ENCODE data around the gene BOK.

DNA sequence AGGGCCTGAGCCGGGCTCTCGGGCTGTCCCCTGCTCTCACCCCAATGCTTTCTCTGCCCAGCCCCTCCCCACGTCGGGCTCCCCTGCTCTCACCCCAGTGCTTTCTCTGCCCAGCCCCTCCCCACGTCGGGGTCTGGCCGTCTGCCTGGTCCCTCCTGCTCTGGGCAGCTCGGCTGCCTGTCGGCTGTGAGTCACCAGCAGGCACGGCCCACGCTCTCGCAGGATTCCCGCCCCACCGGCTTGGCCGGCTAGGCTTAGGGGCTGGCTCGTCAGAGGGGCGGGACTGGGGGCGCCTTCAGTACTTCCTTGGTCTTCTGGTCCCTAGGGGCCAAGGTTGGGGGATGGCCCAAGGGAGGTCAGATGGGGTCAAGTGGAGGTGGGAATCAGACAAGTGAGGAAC lies 3.3 kb downstream of the BOK start:
- TF ChIP-seq CTBP1 (IDR thresholded peaks at IDR 0.05; ENCODE audit: borderline replicate concordance) (no peak), L3MBTL2 (conservative IDR thresholded peaks at IDR 0.05) (no peak), FOXM1 (IDR thresholded peaks at IDR 0.05; ENCODE audit: borderline replicate concordance) (no peak), FOXK2 (IDR thresholded peaks at IDR 0.05) (no peak), TARDBP (IDR thresholded peaks at IDR 0.05) (no peak), SP1 (IDR thresholded peaks at IDR 0.05) (no peak), ELF4 (IDR thresholded peaks at IDR 0.05) (no peak), ARNT (IDR thresholded peaks at IDR 0.05) (no peak), FOXA1 (IDR thresholded peaks at IDR 0.05) (no peak)
- TF ChIP-seq, protein P1, sequence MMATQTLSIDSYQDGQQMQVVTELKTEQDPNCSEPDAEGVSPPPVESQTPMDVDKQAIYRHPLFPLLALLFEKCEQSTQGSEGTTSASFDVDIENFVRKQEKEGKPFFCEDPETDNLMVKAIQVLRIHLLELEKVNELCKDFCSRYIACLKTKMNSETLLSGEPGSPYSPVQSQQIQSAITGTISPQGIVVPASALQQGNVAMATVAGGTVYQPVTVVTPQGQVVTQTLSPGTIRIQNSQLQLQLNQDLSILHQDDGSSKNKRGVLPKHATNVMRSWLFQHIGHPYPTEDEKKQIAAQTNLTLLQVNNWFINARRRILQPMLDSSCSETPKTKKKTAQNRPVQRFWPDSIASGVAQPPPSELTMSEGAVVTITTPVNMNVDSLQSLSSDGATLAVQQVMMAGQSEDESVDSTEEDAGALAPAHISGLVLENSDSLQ (IDR thresholded peaks at IDR 0.05): no peak

Data from HEK293T (cell line).